GM04503 (cell line): ENCODE measurements around the gene FLNB.

Source experiments
- DNase-seq: peaks from one replicate; pipeline ENCODE4 v3.0.0-alpha.2; 2012; ENCODE audit warnings: low read depth

The FLNB gene

DNA sequence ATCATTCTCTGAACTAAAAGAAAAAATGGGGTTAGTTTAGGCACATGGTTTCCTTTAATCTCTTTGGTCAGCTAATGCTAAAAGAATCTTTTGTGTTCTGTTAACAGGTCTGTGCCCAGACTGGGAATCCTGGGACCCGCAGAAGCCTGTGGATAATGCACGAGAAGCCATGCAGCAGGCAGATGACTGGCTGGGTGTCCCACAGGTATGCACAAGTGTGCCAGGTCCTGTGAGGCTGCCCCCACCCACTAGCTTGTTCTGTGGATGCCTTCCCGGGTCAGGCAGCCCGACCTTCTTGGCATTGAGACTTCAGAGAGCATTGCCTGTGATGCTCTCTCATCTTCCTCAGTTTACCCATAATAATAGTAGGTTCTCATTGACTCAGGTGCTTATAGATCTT lies 70.4 kb downstream of the FLNB start:
- no peak for DNase-seq

DNA sequence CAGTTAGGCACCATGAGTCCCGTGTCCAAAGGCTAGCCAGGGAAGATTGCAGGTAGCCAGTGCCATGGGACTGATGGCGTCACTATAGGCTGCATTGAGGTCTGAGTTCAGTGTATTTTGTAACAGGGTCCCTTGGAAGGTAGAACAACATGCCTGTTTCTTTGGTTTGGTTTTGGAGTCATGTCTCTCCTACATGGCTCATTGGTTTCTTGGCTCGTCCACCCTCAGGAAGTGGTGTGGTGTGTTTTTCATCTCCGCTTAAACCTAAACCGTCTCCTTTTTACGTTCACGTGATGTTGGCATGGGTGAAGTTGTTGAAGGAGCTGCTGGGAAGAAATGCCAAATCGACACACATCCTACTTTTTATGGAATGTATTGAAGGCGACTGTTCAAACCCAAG lies 71.6 kb downstream of the FLNB start:
- DNase-seq, result no peak

DNA sequence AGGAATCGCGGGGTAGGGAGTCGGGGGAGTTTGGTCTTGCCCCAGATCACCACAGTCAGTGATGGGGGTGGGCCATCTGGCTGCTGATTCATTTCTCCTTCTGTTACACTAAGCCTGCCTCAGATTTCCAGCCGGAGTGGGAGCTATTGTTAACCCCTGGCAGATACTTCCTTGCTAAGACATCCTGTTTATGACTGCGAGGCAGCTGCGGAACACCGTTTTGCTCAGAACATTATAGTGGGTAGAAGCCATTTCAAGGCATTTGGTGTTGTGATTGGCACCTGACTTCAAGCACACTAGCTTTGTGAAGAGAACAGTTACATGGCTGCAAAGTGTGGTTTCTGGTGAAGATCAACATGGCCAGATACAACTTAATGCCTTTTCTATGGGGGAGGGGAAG lies 73.8 kb downstream of the FLNB start:
- no peak for DNase-seq

DNA sequence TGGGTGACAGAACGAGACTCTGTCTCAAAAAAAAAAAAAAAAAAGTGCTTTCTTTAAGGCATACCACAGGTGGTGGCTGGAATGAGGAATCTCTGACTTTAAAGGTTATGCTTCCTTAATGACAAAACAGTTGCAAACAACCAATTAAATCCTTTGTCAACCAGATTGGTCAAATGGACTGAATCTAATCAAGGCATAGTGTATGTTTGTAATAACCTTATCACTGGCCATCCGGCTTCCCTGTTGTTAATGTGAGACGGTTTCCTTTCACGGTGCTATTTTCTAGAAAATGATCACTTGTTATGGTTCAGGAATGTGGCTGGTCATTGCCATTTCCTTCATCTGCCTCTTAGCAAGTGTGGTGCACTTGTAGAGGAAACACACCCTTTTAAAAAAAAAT lies 75.9 kb downstream of the FLNB start:
- no peak for DNase-seq

DNA sequence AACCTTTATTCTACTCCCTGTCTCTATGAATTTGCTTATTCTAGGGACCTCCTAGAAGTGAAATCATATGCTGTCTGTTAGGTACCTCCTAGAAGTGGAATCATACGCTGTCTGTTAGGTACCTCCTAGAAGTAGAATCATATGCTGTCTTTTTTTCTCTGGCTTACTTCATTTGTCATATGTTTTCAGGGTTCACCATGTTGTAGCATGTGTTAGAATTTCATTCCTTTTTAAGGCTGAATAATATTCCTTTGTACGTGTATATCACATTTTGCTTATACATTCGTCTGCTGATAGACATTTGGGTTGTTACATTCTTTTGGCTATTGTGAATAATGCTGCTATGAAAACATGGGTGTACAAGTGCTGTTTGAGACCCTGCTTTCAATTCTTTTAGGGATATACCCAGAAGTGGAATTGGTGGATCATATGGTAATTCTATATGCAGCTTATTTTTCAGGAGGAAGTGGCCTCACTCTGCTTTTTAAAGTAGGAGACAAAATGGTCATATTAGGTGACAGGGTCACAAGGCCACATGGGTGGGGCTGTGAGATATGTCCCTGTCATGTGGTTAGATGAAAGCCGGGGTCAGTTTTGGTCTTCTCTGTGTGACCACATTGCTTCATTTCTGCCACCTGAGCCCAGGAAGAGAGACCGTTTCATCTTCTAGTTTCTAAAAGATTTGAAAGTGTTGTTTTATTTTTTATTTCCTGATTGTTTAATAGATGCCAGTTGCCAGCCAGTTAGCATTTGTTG lies 76.7 kb downstream of the FLNB start:
- DNase-seq, result no peak

DNA sequence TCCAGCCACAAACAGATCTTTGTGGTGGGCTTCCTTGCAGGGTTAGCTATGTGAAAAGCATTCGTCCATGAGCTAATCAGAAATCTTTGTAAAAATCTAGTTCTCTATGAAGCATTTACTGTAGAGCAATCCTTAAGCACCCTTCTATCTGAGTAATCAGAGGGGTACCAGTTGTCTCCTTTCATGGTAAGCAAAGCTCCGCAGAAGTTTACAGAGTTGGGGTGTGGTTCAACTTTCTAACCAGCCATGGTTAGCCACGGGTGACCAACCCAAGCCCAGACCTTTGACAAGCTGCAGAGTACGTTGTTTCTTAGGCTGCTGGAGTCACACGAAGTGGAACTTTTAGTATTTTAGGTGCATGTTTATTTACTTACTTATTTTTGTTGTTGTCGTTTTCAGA lies 77.4 kb downstream of the FLNB start:
- DNase-seq, result no peak

DNA sequence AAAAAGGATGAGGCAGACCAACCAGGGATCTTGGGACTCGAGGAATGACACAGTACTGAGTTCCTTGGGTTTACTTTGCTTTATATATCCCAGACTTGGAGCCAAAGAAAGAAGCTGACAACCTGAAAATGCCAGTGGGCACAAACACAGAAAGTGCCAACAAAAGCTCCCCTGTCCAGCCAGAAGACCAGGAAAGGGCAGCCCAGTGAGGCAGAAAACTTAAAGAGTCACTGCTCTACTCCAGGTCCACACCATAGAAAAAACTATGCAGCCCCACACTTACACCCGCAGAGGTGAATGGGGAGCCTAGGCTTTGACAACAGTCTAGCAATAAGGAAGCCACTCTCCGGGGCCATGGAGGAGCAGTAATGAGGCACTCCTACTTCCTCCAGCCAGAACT lies 80.3 kb downstream of the FLNB start:
- no peak for DNase-seq

DNA sequence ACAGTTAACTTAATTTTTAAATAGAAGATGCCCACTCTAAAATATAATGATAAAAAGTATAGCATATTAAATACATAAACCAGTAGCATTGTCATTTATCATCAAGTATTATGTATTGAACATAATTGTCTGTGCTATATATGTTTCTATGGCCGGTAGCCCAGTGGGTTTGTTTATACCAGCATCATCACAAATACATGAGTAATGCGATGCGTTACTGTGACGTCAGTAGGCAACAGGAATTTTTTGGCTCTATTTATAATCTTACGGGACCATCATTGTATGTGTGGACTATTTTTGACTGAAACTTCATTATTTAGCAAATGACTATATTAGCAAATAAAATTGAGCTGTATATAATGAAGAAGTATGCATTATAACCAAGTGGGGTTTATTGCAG lies 82.1 kb downstream of the FLNB start:
- DNase-seq, result no peak

DNA sequence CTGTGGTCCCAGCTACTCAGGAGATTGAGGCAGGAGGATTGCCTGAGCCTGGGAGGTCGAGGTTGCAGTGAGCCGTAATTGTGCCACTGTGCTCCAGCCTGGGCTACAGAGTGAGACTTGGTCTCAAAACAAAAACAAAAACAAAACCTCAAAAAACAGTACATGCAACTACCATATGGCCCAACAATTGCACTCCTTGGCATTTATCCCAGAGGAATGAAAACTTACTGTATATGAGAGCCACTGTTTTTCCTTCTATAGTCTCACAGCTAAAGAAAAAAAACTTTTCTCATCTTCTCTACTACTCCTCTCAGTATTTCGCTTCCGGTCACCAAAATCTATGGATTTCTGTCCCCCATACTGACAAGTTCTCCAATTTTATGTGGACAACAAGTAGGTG lies 84.3 kb downstream of the FLNB start:
- no peak for DNase-seq

DNA sequence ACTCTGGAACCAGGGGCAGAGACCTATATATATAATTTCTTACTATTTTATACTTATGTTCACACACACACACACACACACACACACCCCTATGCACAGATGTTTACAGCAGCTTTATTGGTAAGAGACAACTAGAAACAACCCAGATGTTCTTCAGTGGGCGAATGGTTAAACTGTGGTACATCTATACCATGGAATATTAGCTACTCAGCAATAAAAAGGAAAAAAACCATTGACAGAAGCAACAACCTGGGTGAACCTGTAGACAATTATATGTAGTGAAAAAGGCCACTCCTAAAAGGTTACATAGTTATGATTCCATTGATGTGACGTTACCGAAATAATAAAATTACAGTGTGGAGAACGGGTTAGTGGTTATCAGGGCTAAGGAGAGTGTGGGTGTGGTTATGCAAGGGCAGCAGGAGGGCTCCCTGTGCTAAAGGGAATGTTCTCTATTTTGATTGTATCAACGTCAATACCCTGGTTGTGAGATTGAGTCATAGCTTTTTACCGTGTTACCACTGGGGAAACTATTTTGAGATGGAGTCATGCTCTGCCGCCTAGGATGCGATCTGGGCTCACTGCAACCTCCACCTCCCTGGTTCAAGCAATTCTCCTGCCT lies 85.5 kb downstream of the FLNB start:
- DNase-seq, result no peak

DNA sequence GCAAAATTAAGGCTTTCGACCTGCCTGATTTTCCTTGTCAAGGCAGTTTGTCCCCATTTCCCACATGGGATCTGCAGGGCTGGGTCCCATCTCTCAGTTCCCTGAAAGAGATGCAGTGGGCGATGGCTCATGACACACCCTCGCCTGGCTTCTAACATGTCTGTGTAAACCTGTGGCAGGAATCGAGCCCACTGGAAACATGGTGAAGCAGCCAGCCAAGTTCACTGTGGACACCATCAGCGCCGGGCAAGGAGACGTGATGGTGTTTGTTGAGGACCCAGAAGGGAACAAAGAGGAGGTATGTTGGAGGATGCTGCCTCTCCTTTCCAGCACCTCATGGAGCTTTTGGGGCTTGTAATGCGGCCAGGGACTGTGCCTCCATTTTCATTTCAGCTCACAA lies 86.4 kb downstream of the FLNB start:
- DNase-seq, result no peak

DNA sequence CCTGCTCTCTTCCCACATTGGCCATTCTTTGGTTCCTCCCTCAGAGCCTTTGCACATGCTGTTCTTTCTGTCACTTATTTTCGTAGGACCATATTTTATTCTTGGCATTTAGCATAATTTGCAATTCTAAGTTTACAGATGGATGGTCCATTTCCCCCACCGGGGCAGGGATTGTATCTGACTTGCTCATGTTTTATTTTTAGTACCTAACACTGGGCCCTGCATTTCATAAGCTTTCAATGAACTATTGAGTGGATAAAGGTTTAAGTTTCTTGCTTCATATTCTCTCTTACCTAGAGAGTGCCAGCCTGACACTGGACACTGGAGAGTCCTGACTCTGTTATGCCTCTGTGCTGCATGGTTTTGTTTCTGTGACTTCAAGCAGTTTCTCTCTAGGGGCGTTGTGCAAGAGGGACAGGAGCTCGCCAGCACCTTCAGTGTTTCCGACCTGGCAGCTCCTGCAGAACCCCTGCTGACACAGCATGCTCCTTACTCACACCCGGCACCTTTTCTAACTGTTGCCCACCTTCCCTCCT lies 87.4 kb downstream of the FLNB start:
- no peak for DNase-seq

DNA sequence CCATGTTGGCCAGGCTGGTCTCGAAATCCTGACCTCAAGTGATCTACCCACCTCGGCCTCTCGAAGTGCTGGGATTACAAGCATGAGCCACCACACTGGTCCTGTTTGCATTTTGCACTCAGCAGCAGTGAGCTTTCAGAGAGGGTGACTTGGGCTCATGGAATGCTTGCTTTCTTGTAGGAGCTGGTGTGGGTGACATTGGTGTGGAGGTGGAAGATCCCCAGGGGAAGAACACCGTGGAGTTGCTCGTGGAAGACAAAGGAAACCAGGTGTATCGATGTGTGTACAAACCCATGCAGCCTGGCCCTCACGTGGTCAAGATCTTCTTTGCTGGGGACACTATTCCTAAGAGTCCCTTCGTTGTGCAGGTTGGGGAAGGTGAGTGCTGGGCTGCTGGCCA lies 90.3 kb downstream of the FLNB start:
- no peak for DNase-seq

DNA sequence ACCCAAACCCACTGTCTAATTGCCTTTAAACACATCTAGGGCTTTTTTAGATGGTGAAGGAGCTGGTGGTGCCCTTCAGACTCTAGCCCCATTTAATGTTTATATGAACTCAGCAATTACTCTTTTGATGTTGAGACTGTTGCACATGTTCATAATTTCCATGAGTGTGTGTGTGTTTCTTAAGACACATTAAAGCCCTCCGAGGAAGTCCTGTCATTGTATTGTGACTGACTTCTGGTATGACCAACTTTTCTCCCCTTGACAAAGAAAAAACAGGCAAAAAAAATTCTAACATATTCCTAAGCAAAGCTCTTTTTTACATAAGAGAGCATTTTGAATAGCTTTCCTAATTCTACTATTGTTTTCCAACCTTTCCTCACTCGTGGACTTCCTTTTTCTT lies 91.6 kb downstream of the FLNB start:
- no peak for DNase-seq

DNA sequence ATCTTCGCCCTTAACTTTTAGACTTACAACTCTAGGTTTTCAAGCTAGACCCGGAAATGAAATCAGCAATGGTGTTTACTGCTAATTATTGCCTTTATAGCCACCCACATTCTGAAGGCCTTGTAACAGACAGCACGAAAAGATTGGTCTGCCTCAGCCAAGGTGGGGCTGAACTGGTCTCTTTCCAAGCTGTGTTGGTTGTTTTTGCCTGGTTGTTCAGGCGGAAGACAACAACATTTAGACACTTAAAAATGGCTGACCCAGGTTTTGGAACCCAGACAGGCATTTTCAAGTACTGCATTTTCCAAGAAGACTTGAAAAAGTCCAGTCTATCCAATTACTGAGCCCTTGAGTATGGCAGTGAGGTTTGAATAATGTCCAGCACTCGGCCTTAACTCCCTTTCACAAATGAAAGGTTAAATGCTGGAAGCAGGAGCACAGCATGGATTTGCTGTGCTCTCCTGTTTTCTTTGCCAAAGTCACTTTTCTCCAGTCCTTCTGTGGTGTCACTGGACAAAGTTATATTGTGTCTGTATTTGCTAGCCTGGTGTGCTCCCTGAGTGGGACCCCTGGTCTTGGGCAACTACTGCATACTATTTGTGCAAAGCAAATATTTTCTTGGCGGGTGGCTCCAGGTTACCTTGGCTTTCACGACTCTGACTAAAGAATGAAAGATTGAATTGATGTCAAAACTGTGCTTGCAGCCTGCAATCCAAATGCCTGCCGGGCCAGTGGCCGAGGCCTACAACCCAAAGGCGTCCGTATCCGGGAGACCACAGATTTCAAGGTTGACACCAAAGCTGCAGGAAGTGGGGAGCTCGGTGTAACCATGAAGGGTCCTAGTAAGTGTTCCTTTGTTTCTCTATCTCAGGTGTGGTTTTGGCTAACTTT lies 93.5 kb downstream of the FLNB start:
- DNase-seq, result no peak

DNA sequence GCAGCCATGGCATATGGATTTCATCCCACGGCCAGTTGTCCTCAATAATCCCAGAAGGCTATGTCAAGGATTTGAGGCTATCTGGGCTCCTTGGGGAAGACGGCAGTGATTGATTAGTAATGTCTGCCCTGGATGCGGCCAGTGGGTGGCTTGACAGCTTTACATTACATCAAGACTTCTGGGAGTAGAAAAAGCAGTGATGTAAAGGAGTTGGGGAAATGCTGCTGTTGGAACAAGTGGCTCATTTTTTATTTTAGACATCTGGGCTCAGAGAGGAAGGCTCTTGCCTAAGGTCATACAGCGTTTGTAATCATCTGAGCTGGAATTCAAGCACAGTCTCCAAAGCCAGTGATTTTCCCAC lies 94.1 kb downstream of the FLNB start:
- DNase-seq, result no peak

DNA sequence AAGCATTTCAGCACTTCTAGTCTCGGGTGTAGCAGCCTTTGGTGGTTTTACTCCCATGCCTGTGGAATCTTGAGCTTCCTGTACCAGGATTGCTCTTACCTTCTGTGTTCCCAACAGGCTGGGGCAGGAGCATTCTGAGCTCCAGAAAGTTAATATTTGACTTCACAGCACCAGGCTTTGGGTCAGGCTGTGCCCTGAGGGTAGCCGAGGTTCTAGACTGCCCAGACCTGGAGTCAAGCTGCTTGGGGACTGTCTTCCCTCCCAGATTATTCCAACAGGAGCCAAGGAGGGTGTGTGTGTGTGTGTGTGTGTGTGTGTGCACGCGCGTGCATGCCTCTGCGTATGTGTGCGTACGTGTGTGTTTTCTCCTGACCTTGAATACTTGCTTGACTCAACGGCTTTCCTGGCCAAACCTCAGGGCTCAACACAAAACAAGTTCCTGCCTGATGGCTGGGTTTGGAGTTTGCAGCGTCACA lies 94.8 kb downstream of the FLNB start:
- DNase-seq, result no peak

DNA sequence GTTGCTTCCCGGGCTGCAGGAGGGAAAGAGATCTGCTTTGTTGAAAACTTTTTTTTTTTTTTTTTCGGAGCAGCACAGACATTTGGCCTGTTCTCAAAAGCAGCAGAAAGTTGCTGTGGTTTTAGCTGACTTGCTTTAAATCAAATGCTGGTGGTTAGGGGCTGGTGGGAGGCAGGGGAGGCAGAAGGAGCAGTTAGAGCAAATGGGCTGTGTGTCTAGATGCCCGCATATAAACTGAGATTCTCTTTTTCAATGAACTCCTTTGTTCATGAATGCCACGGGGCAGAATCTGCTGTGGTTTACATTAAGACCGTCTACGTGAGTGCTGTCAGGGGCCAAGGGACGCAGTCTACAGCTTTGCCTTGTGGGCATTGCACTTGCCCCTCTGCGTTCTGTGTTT lies 95.9 kb downstream of the FLNB start:
- DNase-seq, result no peak

DNA sequence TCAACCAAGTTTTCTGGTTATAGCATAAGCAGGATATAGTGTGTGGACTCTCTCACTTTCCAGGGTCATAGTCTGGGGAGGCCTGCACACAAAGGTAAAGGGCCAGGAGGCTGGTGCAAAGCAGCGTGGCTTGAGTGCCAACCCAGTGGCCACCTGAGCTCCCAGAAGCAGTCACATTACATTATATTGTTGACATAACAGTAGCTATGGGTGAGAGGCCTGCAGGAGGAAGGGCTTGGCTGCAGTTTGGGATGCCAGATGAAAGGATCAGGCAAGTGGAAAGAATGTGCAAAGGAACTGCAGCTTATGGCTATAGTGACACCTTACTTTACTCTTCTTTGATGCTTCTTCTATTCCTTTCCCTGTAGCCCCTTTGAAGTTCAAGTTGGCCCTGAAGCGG lies 96.5 kb downstream of the FLNB start:
- DNase-seq, result no peak

DNA sequence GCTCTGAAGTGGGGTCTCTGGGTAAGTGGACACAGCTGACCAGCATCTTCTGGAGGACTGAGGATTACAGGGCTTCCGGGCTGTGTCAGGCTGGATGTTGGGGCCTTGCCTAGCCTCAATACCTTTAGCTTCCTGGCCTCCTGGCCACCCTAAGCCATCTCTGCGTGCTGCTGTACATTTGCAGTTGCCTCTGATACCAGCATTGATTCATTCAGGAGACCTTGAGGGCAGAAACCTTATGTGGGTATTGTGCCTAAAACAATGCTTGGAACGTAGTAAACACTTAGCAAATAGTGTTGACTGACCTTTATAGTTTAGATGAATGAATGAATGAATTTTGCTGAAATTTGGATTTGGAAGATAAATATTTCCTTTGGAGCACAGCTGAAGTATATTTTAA lies 97.0 kb downstream of the FLNB start:
- no peak for DNase-seq

DNA sequence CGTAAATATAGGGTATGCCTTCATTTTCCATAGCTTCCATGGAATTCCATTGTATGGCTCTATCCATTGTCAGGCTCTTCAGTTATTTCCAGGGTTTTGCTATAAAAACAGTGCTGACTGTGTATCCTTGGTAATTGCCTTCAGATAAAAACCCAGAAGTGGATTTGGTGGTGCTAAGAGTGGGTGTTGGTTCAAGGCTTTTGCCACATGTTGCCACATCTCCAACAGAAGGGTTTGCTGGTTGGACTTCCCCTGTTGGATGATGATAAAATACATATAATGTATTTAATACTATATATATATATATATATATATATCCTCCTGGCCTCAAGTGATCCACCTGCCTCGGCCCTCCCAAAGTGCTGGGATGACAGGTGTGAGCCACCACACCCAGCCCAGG lies 97.8 kb downstream of the FLNB start:
- DNase-seq, result no peak

DNA sequence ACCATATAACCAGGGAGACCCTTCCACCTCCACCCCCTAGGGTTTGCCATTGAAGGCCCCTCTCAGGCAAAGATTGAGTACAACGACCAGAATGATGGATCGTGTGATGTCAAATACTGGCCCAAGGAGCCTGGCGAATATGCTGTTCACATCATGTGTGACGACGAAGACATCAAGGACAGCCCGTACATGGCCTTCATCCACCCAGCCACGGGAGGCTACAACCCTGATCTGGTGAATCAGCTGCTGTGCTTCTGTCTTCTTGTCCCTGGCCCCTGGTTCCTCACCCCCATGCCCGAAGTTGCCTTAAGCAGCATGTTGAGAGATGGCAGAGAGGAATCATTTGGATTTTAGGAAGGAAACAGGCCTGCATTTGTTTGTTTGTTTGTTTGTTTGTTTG lies 98.4 kb downstream of the FLNB start:
- no peak for DNase-seq

DNA sequence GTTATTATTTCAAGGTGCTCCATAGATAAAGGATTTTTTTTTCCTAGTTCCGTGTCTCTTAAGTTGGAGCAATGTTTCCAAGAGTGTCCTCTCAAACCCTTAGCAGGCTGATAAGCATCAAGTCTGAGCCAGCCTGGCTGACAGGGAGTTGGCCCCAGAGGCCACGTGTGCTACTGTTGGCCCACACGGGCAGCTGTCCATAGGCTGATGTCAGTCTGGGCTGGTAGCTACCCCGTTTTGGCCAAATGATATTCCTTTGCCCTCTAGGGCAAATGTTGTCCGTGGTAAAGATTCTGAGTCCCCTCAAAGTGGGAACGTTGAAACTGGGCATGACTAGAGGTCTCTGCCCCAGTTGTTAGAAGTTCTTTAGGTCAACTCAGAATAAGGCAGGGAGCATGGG lies 99.4 kb downstream of the FLNB start:
- no peak for DNase-seq
